LNCAP (cell line): Measurements from ENCODE around the gene OTUD5.

ENCODE experiments used
- CTCF ChIP-seq: fragments of 450-650 bp; IDR thresholded peaks from 2 replicates; pipeline ENCODE4 v1.5.1; 2017; ENCODE audit warnings: mild to moderate bottlenecking

OTUD5 gene

GRCh38 chrX:48927736-48928382 lies 29.5 kb downstream of the OTUD5 start:
- no peak for TF ChIP-seq CTCF

- TF ChIP-seq CTCF: no peak
Measured at GRCh38 chrX:48927123-48927522, 30.3 kb downstream of the OTUD5 start.

GRCh38 chrX:48924270-48924669 lies 33.1 kb downstream of the OTUD5 start:
- TF ChIP-seq CTCF: no peak

GRCh38 chrX:48923771-48924170 lies 33.6 kb downstream of the OTUD5 start:
- no peak for TF ChIP-seq CTCF

- TF ChIP-seq CTCF: no peak
Measured at GRCh38 chrX:48920718-48921104, 36.7 kb downstream of the OTUD5 start.

- TF ChIP-seq CTCF: no peak
Measured at GRCh38 chrX:48919947-48920717, 37.3 kb downstream of the OTUD5 start.

GRCh38 chrX:48919360-48919841 lies 38.0 kb downstream of the OTUD5 start:
- TF ChIP-seq CTCF: no peak
